Measurements from ENCODE around the gene S100P.

GRCh38 chr4:6692806-6693205 is 872 bp upstream of the S100P start:
- TF ChIP-seq CTCF (conservative IDR thresholded peaks at IDR 0.05; ENCODE audit: low read depth, low read length) (no peak), EZH2 (IDR thresholded peaks at IDR 0.05; ENCODE audit: borderline replicate concordance, low read depth, low read length, poor library complexity, severe bottlenecking) (no peak)

Measured in A673 (cell line).